HL-60 (cell line): ENCODE measurements around the gene ANP32A.

ENCODE experiments used
- POLR2AphosphoS5 ChIP-seq: IDR thresholded peaks from 2 replicates; pipeline ENCODE4 v1.6.1; 2012; ENCODE audit warnings: low read depth
- SPI1 ChIP-seq: IDR thresholded peaks from 2 replicates; pipeline ENCODE4 v1.6.1; 2012; ENCODE audit warnings: low read depth, mild to moderate bottlenecking, borderline replicate concordance
- TF ChIP-seq, protein P1 (sequence below): IDR thresholded peaks from 2 replicates; pipeline ENCODE4 v1.6.1; 2012; ENCODE audit warnings: low read depth; ENCODE audit not compliant: insufficient replicate concordance
- TF ChIP-seq, protein P2 (sequence below): IDR thresholded peaks from one replicate; pipeline ENCODE4 v1.5.1; 2011; ENCODE audit warnings: low read length, control low read depth, inconsistent platforms; ENCODE audit not compliant: insufficient read depth

DNA sequence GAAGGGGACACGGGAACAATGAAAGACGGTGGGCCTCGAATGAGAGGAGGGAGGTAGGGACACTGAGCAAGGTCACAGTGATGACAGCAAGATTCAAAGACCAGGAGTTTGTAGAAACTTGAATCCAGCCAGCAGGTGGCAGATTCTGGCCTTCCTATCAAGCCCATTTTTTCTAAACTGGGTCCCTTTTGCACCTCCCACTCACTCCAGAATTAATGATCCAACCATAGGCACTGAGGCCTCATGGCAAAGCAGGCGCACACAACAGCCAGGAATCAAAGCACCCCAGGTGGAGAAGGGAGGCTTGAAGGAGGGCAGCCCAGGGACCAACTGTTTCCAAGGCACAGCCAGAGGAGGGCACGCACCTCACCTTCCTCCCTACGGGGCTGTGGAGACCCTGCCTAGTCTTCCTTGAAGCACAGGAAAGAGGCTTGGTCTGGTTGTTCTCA is 90.2 kb downstream of the ANP32A start:
- TF ChIP-seq POLR2AphosphoS5 (no peak), SPI1 (no peak)
- TF ChIP-seq, protein P1, sequence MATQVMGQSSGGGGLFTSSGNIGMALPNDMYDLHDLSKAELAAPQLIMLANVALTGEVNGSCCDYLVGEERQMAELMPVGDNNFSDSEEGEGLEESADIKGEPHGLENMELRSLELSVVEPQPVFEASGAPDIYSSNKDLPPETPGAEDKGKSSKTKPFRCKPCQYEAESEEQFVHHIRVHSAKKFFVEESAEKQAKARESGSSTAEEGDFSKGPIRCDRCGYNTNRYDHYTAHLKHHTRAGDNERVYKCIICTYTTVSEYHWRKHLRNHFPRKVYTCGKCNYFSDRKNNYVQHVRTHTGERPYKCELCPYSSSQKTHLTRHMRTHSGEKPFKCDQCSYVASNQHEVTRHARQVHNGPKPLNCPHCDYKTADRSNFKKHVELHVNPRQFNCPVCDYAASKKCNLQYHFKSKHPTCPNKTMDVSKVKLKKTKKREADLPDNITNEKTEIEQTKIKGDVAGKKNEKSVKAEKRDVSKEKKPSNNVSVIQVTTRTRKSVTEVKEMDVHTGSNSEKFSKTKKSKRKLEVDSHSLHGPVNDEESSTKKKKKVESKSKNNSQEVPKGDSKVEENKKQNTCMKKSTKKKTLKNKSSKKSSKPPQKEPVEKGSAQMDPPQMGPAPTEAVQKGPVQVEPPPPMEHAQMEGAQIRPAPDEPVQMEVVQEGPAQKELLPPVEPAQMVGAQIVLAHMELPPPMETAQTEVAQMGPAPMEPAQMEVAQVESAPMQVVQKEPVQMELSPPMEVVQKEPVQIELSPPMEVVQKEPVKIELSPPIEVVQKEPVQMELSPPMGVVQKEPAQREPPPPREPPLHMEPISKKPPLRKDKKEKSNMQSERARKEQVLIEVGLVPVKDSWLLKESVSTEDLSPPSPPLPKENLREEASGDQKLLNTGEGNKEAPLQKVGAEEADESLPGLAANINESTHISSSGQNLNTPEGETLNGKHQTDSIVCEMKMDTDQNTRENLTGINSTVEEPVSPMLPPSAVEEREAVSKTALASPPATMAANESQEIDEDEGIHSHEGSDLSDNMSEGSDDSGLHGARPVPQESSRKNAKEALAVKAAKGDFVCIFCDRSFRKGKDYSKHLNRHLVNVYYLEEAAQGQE: no peak
- TF ChIP-seq, protein P2, sequence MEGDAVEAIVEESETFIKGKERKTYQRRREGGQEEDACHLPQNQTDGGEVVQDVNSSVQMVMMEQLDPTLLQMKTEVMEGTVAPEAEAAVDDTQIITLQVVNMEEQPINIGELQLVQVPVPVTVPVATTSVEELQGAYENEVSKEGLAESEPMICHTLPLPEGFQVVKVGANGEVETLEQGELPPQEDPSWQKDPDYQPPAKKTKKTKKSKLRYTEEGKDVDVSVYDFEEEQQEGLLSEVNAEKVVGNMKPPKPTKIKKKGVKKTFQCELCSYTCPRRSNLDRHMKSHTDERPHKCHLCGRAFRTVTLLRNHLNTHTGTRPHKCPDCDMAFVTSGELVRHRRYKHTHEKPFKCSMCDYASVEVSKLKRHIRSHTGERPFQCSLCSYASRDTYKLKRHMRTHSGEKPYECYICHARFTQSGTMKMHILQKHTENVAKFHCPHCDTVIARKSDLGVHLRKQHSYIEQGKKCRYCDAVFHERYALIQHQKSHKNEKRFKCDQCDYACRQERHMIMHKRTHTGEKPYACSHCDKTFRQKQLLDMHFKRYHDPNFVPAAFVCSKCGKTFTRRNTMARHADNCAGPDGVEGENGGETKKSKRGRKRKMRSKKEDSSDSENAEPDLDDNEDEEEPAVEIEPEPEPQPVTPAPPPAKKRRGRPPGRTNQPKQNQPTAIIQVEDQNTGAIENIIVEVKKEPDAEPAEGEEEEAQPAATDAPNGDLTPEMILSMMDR: no peak
